ENCODE data around the gene MBNL3. TPM values are rescaled to one million over a fixed set of nuclear protein-coding genes. Genes with fewer than 3 reads are reported as not detected.

Gene MBNL3
- total RNA-seq, 1 experiment from 2014 or later = 4.6 TPM

DNA sequence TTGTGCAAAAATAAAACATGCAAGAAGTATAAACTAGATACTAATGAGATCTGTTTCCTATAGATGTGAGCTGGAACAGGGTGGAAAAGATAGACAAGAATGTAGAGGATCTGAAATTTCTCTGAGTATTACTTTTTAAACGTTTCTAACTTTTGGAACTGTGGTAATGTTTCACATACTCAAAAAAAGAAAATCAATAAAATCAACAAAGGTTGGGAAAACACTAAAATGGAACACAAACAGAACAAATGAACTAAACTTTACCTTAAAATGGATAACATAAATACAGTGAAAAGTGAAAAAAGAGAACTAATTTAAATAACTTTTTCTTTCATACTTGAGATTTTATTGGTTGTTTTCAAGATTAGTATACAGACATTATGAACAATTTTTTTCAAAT is 32.0 kb upstream of the MBNL3 start:
- no peak for ATAC-seq
- TF ChIP-seq EZH2phosphoT487 (IDR thresholded peaks at IDR 0.05; ENCODE audit: borderline replicate concordance) = no peak
- no peak for TF ChIP-seq POLR2A (IDR thresholded peaks at IDR 0.05; ENCODE audit: borderline replicate concordance, extremely low read depth, insufficient read depth, insufficient read length)
- TF ChIP-seq EZH2 (IDR thresholded peaks at IDR 0.05) = no peak
- no peak for TF ChIP-seq ZFX (IDR thresholded peaks at IDR 0.05)
- TF ChIP-seq, protein P1, sequence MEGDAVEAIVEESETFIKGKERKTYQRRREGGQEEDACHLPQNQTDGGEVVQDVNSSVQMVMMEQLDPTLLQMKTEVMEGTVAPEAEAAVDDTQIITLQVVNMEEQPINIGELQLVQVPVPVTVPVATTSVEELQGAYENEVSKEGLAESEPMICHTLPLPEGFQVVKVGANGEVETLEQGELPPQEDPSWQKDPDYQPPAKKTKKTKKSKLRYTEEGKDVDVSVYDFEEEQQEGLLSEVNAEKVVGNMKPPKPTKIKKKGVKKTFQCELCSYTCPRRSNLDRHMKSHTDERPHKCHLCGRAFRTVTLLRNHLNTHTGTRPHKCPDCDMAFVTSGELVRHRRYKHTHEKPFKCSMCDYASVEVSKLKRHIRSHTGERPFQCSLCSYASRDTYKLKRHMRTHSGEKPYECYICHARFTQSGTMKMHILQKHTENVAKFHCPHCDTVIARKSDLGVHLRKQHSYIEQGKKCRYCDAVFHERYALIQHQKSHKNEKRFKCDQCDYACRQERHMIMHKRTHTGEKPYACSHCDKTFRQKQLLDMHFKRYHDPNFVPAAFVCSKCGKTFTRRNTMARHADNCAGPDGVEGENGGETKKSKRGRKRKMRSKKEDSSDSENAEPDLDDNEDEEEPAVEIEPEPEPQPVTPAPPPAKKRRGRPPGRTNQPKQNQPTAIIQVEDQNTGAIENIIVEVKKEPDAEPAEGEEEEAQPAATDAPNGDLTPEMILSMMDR (IDR thresholded peaks at IDR 0.05 in 2 of 3, conservative IDR thresholded peaks at IDR 0.05 in 1 of 3; ENCODE audit: borderline replicate concordance in 1 of 3, insufficient read depth in 1 of 3, low read depth in 2 of 3, low read length in 2 of 3) = no peak
- TF ChIP-seq RAD21 (IDR thresholded peaks at IDR 0.05; ENCODE audit: low read depth) = no peak
- no peak for TF ChIP-seq JUND (IDR thresholded peaks at IDR 0.05)
- TF ChIP-seq POLR2AphosphoS5 (IDR thresholded peaks at IDR 0.05; ENCODE audit: low read depth, low read length) = no peak
- TF ChIP-seq CEBPB (IDR thresholded peaks at IDR 0.05; ENCODE audit: low read depth) = no peak
- TF ChIP-seq ZNF274 (IDR thresholded peaks at IDR 0.05; ENCODE audit: low read depth, low read length) = no peak
- no peak for TF ChIP-seq REST (IDR thresholded peaks at IDR 0.05; ENCODE audit: low read depth)
- TF ChIP-seq FOSL1 (IDR thresholded peaks at IDR 0.05; ENCODE audit: low read depth) = no peak
- no peak for TF ChIP-seq ELF1 (IDR thresholded peaks at IDR 0.05; ENCODE audit: borderline replicate concordance, low read depth)
- TF ChIP-seq, protein P2, sequence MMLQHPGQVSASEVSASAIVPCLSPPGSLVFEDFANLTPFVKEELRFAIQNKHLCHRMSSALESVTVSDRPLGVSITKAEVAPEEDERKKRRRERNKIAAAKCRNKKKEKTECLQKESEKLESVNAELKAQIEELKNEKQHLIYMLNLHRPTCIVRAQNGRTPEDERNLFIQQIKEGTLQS (IDR thresholded peaks at IDR 0.05) = no peak
- TF ChIP-seq, protein P3, sequence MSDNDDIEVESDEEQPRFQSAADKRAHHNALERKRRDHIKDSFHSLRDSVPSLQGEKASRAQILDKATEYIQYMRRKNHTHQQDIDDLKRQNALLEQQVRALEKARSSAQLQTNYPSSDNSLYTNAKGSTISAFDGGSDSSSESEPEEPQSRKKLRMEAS (IDR thresholded peaks at IDR 0.05) = no peak
- TF ChIP-seq CBX3 (IDR thresholded peaks at IDR 0.05; ENCODE audit: low read depth) = no peak
- TF ChIP-seq SRF (IDR thresholded peaks at IDR 0.05; ENCODE audit: low read depth) = no peak
- TF ChIP-seq SP1 (IDR thresholded peaks at IDR 0.05; ENCODE audit: low read depth) = no peak
- TF ChIP-seq SIN3A (IDR thresholded peaks at IDR 0.05; ENCODE audit: low read depth) = no peak
- CTCF ChIA-PET = no interaction called here
- no TSS peak for BruUV-seq (replicated peaks)
- Histone ChIP-seq H4K20me1 (ENCODE audit: insufficient read depth) (no peaks in the 10 kb centered on the region), H3K4me3 (replicated peaks in 1 of 2; ENCODE audit: low read depth in 1 of 2, low read length in 2 of 2) (no peak overlapping the region), H3K27ac (ENCODE audit: low read depth, low read length) (no peak overlapping the region), H3K79me2 (ENCODE audit: insufficient read depth, low read length) (no peaks in the 10 kb centered on the region), H3K9ac (ENCODE audit: low read length) (no peak overlapping the region), H3K36me3 (ENCODE audit: control insufficient read depth in 1 of 2, insufficient read depth in 2 of 2, low read length in 2 of 2) (no peaks in the 10 kb centered on the region), H3K4me2 (ENCODE audit: low read length) (no peak overlapping the region), H2AFZ (ENCODE audit: low read depth, low read length, poor library complexity, severe bottlenecking) (no peak overlapping the region), H3K4me1 (ENCODE audit: control insufficient read depth in 1 of 2, insufficient read depth in 2 of 2, low read length in 2 of 2) (no peaks in the 10 kb centered on the region), H3K27me3 (ENCODE audit: insufficient read depth, low read length) (no peaks in the 10 kb centered on the region), H3K9me2 (ENCODE audit: insufficient read depth) (no peaks in the 10 kb centered on the region), H3K9me3 (ENCODE audit: control insufficient read depth in 1 of 2, insufficient read depth in 1 of 2, low read depth in 1 of 2, low read length in 2 of 2) (no peaks in the 10 kb centered on the region)
- intact Hi-C loops (cut with micrococcal nuclease) = no loop called here
- DNase-seq (ENCODE audit: low read depth, low spot score) = no peak
- POLR2A ChIA-PET = no interaction called here
- RAD21 ChIA-PET (ENCODE audit: low non-redundant PET in 1 of 2, low total read pairs in 2 of 2, uncharacterized antibody in 2 of 2, unreplicated experiment in 2 of 2) = no interaction called here

All from HCT116 (cell line).